COLO668 (cell line): Measurements from ENCODE around the gene FAM50B.
A peak's percentile ranks its signal among the peaks of the same experiment; 100 is the strongest.

Experiments used
- DNase-seq: peaks from one replicate; lab custom pipeline; 2025; ENCODE audit not compliant: unreplicated experiment; lab: John Stamatoyannopoulos, UW

FAM50B gene

GRCh38 chr6:3848925-3849605 is at the start of gene FAM50B:
Gene FAM50B (plus strand): TSS chr6:3849373. CDS start chr6:3849812, 439 bp downstream.
- DNase-seq = peak; percentile 83

GRCh38 chr6:3799719-3800118 is 49.5 kb upstream of the FAM50B start:
- no peak for DNase-seq

- DNase-seq = no peak
Measured at GRCh38 chr6:3800850-3801591, 48.2 kb upstream of the FAM50B start.

GRCh38 chr6:3801960-3802359 is 47.2 kb upstream of the FAM50B start:
- no peak for DNase-seq

- no peak for DNase-seq
Measured at GRCh38 chr6:3803627-3804468, 45.3 kb upstream of the FAM50B start.

- no peak for DNase-seq
Measured at GRCh38 chr6:3804964-3805363, 44.2 kb upstream of the FAM50B start.

GRCh38 chr6:3805448-3806123 is 43.6 kb upstream of the FAM50B start:
- no peak for DNase-seq

GRCh38 chr6:3806169-3806922 is 42.8 kb upstream of the FAM50B start:
- DNase-seq = no peak

- no peak for DNase-seq
Measured at GRCh38 chr6:3808199-3808598, 41.0 kb upstream of the FAM50B start.

GRCh38 chr6:3808759-3809514 is 40.2 kb upstream of the FAM50B start:
- DNase-seq = no peak

GRCh38 chr6:3809515-3809891 is 39.7 kb upstream of the FAM50B start:
- no peak for DNase-seq

GRCh38 chr6:3809982-3810381 is 39.2 kb upstream of the FAM50B start:
- DNase-seq = no peak

- DNase-seq = no peak
Measured at GRCh38 chr6:3811191-3811590, 38.0 kb upstream of the FAM50B start.

GRCh38 chr6:3812596-3812995 is 36.6 kb upstream of the FAM50B start:
- no peak for DNase-seq

GRCh38 chr6:3813150-3813780 is 35.9 kb upstream of the FAM50B start:
- peak; percentile 8 for DNase-seq

GRCh38 chr6:3813918-3814317 is 35.3 kb upstream of the FAM50B start:
- no peak for DNase-seq

- DNase-seq = no peak
Measured at GRCh38 chr6:3814539-3814938, 34.6 kb upstream of the FAM50B start.

- no peak for DNase-seq
Measured at GRCh38 chr6:3816251-3816650, 32.9 kb upstream of the FAM50B start.
